Adrenal gland (tissue), 12 donors: ENCODE measurements around the gene ADGRB2. TPM values are rescaled to one million over a fixed set of nuclear protein-coding genes. Genes with fewer than 3 reads are reported as not detected.
A peak's percentile ranks its signal among the peaks of the same experiment; 100 is the strongest.

ENCODE experiments used
- DNase-seq, 7 donors: peaks; one replicate each; pipeline ENCODE4 v3.0.0-alpha.2; 2019 to 2020
- H3K27ac ChIP-seq, 5 donors: fragments of 200-600 bp; sonication (generic) in 4 of 5; 1 replicate in 3 of 5; 2 replicates in 2 of 5; pipeline versions ENCODE4 v1.5.1 to v1.8.0; 2016 to 2020; ENCODE audit warnings: mild to moderate bottlenecking in 1 of 5
- H3K27me3 ChIP-seq: fragments of 200-600 bp; 2 replicates; pipeline ENCODE4 v1.8.0; 2021
- H3K36me3 ChIP-seq, 2 donors: fragments of 200-600 bp; replicated peaks in 1 of 2; 1 replicate in 1 of 2; 2 replicates in 1 of 2; pipeline versions ENCODE4 v1.5.1 to v1.8.0; 2018 to 2022
- H3K4me1 ChIP-seq, 2 donors: fragments of 200-600 bp; replicated peaks in 1 of 2; 1 replicate in 1 of 2; 2 replicates in 1 of 2; pipeline versions ENCODE4 v1.5.1 to v1.8.0; 2018 to 2021
- H3K4me3 ChIP-seq, 4 donors: fragments of 200-600 bp; sonication (generic) in 3 of 4; one replicate each; pipeline ENCODE4 v1.5.1; 2016 to 2018
- H3K9me3 ChIP-seq, 3 donors: fragments of 200-600 bp; sonication (generic) in 1 of 3; replicated peaks in 1 of 3; 1 replicate in 2 of 3; 2 replicates in 1 of 3; pipeline versions ENCODE4 v1.5.1 to v1.8.0; 2016 to 2021
- CTCF ChIP-seq, 6 experiments: fragments of 450-650 bp in 4 of 6; fragments of 200-600 bp in 2 of 6; sonication (generic) in 1 of 6; IDR thresholded peaks; 1 replicate in 5 of 6; 2 replicates in 1 of 6; pipeline versions ENCODE4 v1.5.1 to v1.8.0; 2016 to 2021; ENCODE audit warnings: antibody characterized with exemption in 6 of 6, mild to moderate bottlenecking in 2 of 6, moderate library complexity in 1 of 6
- POLR2A ChIP-seq, 2 donors: fragments of 450-650 bp; IDR thresholded peaks; one replicate each; pipeline ENCODE4 v1.6.1; 2017; ENCODE audit warnings: antibody characterized with exemption in 2 of 2, mild to moderate bottlenecking in 2 of 2, moderate library complexity in 1 of 2
- WGBS, 4 donors: extraction: QIAGEN DNeasy Blood & Tissue Kit in 2 of 4; methylation state at CpG; one replicate each; pipeline versions ENCODE4 v1.1.5 to v1.1.7; 2013 to 2017; 5-methylcytosine and 5-hydroxymethylcytosine counted together
- intact Hi-C, 2 donors: fragments of 100-400 bp; cut with DNase I; formaldehyde crosslinking; loops; one replicate each; pipeline versions ENCODE4 v1.14.1 to v1.15.0; 2022 to 2023
- polyA plus RNA-seq, 3 donors: library from polyadenylated mRNA; stranded (reverse); fragments of 200-250 nt in 2 of 3; fragments of 350-450 nt in 1 of 3; fragmentation: Illumina TruSeq in 1 of 3; extraction: RNeasy Lipid Tissue Mini Kit (QIAGEN cat#74804) in 1 of 3; gene quantifications; one replicate each; pipeline ENCODE4 v1.2.3, GENCODE V29; 2013 to 2014
- total RNA-seq, 9 donors: library from RNA; depleted of rRNA in 4 of 9; stranded (reverse); fragments of >200 nt in 4 of 9; fragments of 120-200 nt in 1 of 9; fragmentation: NEBNext Ultra II Directional in 1 of 9; extraction: Animal tissue kit (Norgen Biotek cat#: 25700) in 1 of 9; gene quantifications; one replicate each; pipeline versions ENCODE4 v1.1.0 to v1.2.4, GENCODE V29; 2013 to 2023
- donor health status: healthy with polysubstance abuse.
- donor health status: Bipolar disorder and iron deficiency.
- donor health status: DM: yes; HTN: yes; CAD: no.
- donor health status: DM: no; HTN: no; CAD: no.
- donor health status: DM: no; HTN: no; CAD: no.
- donor health status: DM: yes; HTN: yes; CAD: no.

The ADGRB2 gene
- total and polyA plus RNA-seq, 12 donors: 1.8 to 57.3 (median 5.1) TPM

- Histone ChIP-seq H3K9me3 (no peaks in the 10 kb centered on the region), H3K27me3 (no peaks in the 10 kb centered on the region), H3K36me3 (no peaks in the 10 kb centered on the region), H3K4me3 (no peak overlapping the region), H3K27ac (no peak overlapping the region), H3K4me1 (no peaks in the 10 kb centered on the region)
- no peak for TF ChIP-seq POLR2A (IDR thresholded peaks at IDR 0.05)
- intact Hi-C loops: no loop called here
- DNase-seq: peak in 1 of 7 donors; percentile 69
- 84 to 89% (median 87%) methylated on average over 6 to 18 of the region's 18 CpGs for WGBS, 4 donors
These were observed 27.5 kb downstream of the ADGRB2 start for GRCh38 chr1:31736675-31737074.

GRCh38 chr1:31735571-31735970 lies 28.6 kb downstream of the ADGRB2 start:
- no peak for DNase-seq
- no peak overlapping the region for H3K27ac ChIP-seq
- WGBS, 4 donors: 87 to 93% (median 90%) methylated on average over 5 to 10 of the region's 10 CpGs
- TF ChIP-seq CTCF (IDR thresholded peaks at IDR 0.05) (no peak), POLR2A (IDR thresholded peaks at IDR 0.05) (no peak)
- no peaks in the 10 kb centered on the region for H3K27me3 ChIP-seq
- intact Hi-C loops: no loop called here
- no peaks in the 10 kb centered on the region for H3K9me3 ChIP-seq
- H3K4me1 ChIP-seq: no peaks in the 10 kb centered on the region
- H3K36me3 ChIP-seq: no peaks in the 10 kb centered on the region
- H3K4me3 ChIP-seq: no peak overlapping the region

GRCh38 chr1:31734582-31735107 lies 29.5 kb downstream of the ADGRB2 start:
- Histone ChIP-seq H3K27me3 (no peaks in the 10 kb centered on the region), H3K36me3 (no peaks in the 10 kb centered on the region), H3K4me3 (no peak overlapping the region), H3K27ac (no peak overlapping the region), H3K9me3 (no peaks in the 10 kb centered on the region), H3K4me1 (no peaks in the 10 kb centered on the region)
- WGBS, 4 donors: 79 to 95% (median 90%) methylated on average over 6 to 7 of the region's 7 CpGs
- DNase-seq: no peak
- intact Hi-C loops: no loop called here
- TF ChIP-seq POLR2A (IDR thresholded peaks at IDR 0.05) (no peak), CTCF (IDR thresholded peaks at IDR 0.05) (no peak)

GRCh38 chr1:31733389-31734219 lies 30.5 kb downstream of the ADGRB2 start:
- H3K27me3 ChIP-seq: no peaks in the 10 kb centered on the region
- no peak overlapping the region for H3K27ac ChIP-seq
- no peak for DNase-seq
- intact Hi-C loops: no loop called here
- H3K9me3 ChIP-seq: no peaks in the 10 kb centered on the region
- no peaks in the 10 kb centered on the region for H3K4me1 ChIP-seq
- WGBS, 4 donors: 82 to 91% (median 86%) methylated on average over 15 to 19 of the region's 19 CpGs
- H3K4me3 ChIP-seq: no peak overlapping the region
- no peaks in the 10 kb centered on the region for H3K36me3 ChIP-seq
- TF ChIP-seq CTCF (IDR thresholded peaks at IDR 0.05): no peak
- TF ChIP-seq POLR2A (IDR thresholded peaks at IDR 0.05): no peak
